EH (cell line): Measurements from ENCODE around the gene LFNG.

ENCODE experiments used
- DNase-seq: peaks from one replicate; pipeline ENCODE4 v3.0.0-alpha.2; 2015; ENCODE audit warnings: low read depth

LFNG gene

GRCh38 chr7:2483494-2483893 lies 36.1 kb upstream of the LFNG start:
- no peak for DNase-seq

DNA sequence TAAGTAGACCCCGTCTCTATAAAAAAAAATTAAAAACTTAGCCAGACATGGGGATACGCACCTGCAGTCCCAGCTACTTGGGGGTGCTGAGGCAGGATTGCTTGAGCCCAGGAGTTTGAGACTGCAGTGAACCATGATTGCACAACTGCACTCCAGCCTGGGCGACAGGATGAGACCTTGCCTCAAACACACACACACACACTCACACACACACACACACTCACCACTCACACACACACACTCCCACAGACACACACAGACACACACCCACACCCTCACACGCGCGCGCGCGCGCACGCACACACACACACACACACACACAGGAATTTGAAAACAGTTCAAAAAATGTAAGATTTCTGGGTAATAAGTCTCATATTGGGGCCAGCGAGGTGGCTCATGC lies 34.7 kb upstream of the LFNG start:
- no peak for DNase-seq

- DNase-seq = no peak
Measured at GRCh38 chr7:2487586-2488271, 31.8 kb upstream of the LFNG start.

- peak; percentile 33 for DNase-seq
Measured at GRCh38 chr7:2488272-2488645, 31.3 kb upstream of the LFNG start.

GRCh38 chr7:2488681-2489080 lies 30.9 kb upstream of the LFNG start:
- DNase-seq = no peak

GRCh38 chr7:2490181-2490651 lies 29.4 kb upstream of the LFNG start:
- DNase-seq = no peak

- DNase-seq = no peak
Measured at GRCh38 chr7:2492038-2492437, 27.5 kb upstream of the LFNG start.

GRCh38 chr7:2493205-2494164 lies 26.1 kb upstream of the LFNG start:
- peak; percentile 59 for DNase-seq

GRCh38 chr7:2494191-2495130 lies 25.1 kb upstream of the LFNG start:
- no peak for DNase-seq

DNA sequence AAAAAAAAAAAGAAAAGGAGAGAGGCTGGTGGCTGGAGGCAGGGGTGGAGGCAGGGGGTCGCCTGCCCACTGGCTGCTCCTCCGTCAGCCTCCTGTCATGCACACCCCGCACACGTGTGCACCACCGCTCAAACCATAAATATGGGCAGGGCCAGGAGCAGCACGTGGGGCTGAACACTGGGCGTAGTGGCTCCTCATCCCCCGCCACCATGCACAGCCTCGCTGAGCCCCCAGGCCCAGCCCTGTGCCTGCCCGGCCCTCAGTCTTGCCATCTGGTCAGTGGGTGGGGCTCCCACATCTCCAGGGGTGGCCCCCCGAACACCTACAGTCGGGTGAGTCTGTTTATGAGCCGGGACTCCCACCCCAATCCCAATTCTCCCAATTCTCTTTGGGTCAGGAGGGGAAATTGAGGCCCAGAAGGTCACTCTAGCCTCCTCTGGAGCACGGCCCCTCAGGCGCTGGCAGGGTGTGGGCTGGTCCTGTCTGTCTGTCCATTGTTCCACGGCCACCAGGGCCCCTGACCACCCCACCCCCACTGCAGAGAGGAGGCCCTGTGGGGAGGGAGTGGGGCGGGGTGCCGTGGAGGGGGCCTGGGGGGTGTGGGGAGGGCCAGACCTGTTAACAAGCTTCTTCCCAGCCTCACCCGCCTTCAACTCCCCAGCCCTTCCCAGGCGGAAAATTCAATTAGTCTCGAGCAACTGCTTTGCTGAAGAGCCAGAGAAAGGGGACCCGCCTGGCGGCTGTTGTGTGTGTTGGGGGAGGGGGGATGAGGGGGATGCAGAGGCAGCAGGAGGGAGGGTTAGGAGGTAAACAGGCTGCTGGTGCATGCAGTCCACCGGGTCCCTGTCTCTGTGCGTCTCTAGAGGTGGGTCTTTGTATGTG lies 23.9 kb upstream of the LFNG start:
- DNase-seq = no peak

DNA sequence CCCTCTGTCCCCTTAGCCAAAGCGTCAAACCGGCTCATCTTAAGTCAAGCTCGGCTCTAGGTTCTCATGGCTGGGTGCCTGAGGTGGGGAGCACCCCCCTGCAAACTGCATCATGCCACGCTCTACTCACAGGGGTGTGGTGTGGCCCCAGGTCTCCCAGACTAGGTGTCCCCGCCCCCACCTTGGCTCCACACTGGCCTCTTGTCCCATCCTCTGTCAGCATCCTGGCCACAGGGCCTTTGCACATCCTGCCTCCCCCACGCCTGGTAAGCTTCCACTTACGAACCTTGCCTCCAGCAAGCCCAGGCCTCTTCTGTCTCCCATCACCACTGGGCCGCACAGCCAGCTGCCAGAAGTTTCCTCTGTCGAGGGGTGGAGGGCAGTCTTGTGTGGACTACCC lies 23.2 kb upstream of the LFNG start:
- DNase-seq = no peak

DNA sequence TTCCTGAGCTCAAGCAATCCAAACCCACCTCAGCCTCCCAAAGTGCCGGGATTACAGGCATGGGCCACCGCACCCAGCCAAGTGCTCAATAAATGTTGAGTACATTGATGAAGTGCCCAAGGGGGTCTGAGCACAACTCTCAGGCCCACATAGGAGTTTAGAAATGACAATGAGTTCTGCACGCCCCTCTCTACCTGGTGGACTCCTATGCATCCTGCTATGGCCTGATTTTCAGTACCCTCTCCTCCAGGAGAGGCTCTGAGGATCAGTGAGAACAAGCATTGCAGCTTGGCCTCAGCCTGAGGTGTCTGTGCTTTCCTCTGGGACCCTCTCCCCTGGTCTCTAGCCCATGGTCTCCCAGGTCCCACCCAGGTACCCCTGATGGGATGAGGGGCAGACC lies 22.5 kb upstream of the LFNG start:
- no peak for DNase-seq

DNA sequence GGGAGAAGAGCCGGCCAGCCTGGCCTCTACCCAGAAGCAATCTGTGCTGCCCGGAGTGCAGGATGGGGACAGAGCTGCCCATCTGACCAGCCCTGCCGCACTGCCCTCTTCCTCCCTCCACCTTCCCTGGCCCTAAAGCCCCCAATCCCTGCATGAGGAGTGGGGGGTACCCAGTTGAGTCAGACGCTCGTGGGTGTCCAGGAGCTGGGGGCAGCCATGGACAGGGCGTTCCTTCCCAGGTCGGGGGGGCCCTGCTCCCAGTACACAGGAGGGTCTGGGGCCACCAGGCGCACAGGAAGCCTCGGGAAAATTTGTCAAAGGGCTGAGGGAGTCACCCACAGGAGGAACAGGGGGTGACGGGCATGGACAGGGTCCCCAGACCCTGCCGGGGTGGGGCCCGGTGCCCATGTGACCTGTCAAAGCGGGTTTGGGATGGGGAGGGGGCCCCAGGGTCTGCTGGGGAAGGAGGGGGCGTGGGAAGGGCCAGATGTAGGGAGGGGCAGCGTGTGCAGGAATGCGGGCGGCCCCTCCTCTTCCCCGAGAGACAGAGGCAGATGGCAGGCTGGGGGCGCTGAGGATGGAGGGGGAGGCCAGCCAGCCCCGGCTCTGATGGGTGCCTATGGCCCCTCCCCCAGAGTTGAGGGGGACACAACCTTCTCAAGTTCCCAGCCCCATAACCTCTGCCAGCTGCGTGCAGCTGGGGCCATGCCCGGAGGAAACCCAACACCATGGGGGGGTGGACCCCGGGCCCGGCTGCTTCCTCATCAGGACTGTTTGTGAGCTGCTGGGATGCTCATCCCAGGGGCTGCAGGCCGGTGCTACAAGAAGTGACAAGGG lies 21.9 kb upstream of the LFNG start:
- no peak for DNase-seq

DNA sequence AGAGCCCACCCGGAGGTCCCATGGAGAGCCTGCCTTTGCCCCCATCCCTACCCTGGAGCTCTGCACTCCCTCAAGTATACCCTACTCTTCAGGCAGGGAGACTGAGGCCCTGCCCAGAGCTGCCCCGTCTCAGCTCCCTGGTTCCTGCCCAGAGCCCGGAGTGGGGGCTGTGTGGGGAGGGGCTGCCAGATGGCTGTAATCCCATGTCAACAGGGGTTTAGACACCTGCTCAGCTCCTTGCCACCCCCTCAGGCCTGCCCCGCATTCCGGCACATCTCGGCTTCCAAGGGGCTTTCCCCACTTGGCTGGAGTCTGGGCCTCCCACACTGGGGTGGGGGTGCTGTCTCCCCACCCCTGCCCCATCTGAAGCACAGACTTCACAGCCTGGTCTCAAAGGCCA lies 20.9 kb upstream of the LFNG start:
- DNase-seq = no peak

DNA sequence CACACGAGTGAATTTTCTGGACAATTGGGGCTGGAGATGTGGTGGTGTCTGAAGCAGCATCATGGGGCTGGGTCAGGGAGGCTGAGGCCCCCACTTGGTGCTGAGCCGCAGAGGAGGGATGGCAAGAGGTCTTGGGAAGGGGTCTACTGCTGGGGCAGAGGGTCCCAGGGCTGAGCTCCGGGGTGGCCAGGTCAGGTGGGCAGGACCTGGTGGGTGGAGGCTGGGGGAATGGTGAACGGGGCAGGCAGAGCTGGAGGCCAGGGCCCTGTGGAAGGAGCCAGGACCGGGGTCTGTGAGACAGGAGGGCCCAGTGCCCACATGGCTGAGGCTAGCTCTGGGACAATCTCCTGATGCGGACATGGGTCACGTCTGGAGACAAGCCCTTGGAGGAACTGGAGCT lies 20.4 kb upstream of the LFNG start:
- no peak for DNase-seq

DNA sequence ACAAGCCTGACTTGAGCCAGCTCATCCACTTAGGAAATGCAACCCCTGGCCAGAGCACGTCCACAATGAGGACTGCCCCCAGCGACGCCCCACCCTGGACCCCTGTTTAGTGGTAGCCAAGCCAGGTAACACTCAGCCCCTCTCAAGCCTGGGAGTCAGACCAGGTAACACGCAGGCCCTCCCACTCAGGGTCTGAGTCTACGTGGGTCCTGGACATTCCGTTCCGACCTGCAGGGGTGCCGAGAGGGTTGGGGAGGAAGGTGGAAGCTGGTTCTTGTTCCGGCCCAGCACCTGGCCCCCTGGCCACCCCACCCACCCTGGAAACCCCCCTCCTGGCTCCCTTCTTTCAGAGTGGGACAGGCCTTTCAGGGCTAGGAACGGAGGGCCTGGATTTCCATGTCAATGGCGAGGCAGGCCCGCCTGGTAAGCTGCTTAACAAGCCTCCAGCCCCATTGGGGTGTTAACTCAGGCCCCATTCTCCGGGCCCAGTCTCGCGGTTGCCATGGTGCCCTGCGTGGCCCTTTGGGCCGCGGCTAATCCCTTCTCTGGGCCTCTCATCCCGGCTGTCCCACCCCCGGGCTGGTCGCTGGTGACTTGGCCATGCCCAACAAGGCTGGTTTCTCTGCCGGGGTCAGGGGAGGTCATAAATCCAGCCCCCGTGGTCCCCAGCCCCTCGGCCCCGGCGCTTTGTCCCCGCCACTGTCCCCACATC lies 19.7 kb upstream of the LFNG start:
- DNase-seq = no peak

- DNase-seq = no peak
Measured at GRCh38 chr7:2500701-2501100, 18.9 kb upstream of the LFNG start.

DNA sequence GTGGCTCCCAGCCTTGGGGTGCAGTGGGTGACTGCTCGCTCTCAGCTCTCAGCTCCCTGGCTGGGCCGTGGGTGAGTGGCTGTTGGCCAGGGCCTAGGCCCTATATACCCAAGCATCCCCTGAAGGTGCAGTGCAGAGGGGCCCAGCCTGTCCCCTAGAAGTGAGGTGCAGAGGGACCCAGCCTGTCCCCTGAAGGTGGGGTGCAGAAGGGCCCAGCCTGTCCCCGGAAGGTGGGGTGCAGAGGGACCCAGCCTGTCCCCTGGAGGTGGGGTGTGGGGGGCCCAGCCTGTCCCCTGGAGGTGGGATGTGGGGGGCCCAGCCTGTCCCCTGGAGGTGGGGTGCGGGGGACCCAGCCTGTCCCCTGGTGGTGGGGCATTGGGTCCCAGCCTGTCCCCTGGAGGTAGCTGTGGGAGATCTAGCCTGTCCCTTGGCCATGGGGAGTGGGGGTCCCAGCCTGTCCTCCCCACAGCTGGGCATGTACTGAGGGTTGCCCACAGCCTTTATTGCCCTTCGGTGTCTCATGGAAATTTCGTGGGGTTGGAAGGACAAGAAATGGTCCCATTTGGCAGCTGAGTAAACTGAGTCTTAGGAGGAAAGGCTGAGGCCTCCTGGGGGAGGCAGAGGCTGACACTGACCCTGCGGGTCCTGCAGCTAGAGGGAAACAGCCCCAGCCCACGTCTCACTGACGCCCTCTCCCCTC lies 17.5 kb upstream of the LFNG start:
- DNase-seq = no peak

DNA sequence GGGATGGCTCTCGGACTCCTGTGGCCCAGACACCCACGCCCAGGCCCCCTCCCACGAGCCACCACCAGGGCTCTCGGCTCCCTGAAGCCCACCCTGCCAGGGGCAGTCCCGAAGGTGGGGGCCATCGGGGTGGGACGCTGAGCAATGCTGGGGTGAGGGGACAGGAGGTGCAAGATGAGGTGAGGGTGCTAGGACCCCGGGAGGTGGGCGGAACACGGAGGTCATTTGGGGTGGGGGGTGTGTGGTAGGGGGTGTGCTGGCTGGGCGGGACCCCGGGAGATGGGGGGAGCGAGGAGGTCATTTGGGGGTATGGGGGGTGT lies 17.0 kb upstream of the LFNG start:
- no peak for DNase-seq
